Stimulated activated CD4-positive, alpha-beta T cell treated with anti-CD3 and anti-CD28 coated beads, TNF-alpha, amount 100 ng/mL, for 24 hours (primary cell): Measurements from ENCODE around the gene MYO1H.

Experiments
- DNase-seq, 3 experiments: peaks; one replicate each; pipeline ENCODE4 v3.0.0-alpha.2; 2020; ENCODE audit warnings: low read depth in 3 of 3

The MYO1H gene

GRCh38 chr12:109492371-109492770 is 144.7 kb downstream of the MYO1H start:
- no peak for DNase-seq

- DNase-seq = no peak
Measured at GRCh38 chr12:109493090-109493489, 145.4 kb downstream of the MYO1H start.

- no peak for DNase-seq
Measured at GRCh38 chr12:109493938-109494337, 146.2 kb downstream of the MYO1H start.

- DNase-seq = no peak
Measured at GRCh38 chr12:109494348-109494881, 146.7 kb downstream of the MYO1H start.

GRCh38 chr12:109495012-109495411 is 147.3 kb downstream of the MYO1H start:
- DNase-seq = no peak

GRCh38 chr12:109496306-109496705 is 148.6 kb downstream of the MYO1H start:
- no peak for DNase-seq

- no peak for DNase-seq
Measured at GRCh38 chr12:109497675-109498074, 150.0 kb downstream of the MYO1H start.
